SK-N-DZ (cell line): Measurements from ENCODE around the gene GCN1.

Experiments
- DNase-seq: peaks from one replicate; pipeline ENCODE4 v3.0.0-alpha.2; 2015; ENCODE audit warnings: low spot score

The GCN1 gene

GRCh38 chr12:120121343-120121742, 73.2 kb downstream of the GCN1 start:
- no peak for DNase-seq

- no peak for DNase-seq
Observed at GRCh38 chr12:120119271-120119973, 75.1 kb downstream of the GCN1 start.

- no peak for DNase-seq
Observed at GRCh38 chr12:120118321-120119061, 76.0 kb downstream of the GCN1 start.

GRCh38 chr12:120117961-120118320, 76.6 kb downstream of the GCN1 start:
- DNase-seq, result no peak

GRCh38 chr12:120116792-120117651, 77.5 kb downstream of the GCN1 start:
- DNase-seq, result peak; percentile 91

GRCh38 chr12:120116441-120116791, 78.1 kb downstream of the GCN1 start, which contains the start of gene RAB35:
RAB35 (minus strand) TSS chr12:120116753; CDS start chr12:120116650, 103 bp downstream.
- DNase-seq, result no peak

GRCh38 chr12:120115692-120116440, 78.6 kb downstream of the GCN1 start:
- peak; percentile 45 for DNase-seq

- no peak for DNase-seq
Observed at GRCh38 chr12:120115066-120115465, 79.4 kb downstream of the GCN1 start.

GRCh38 chr12:120110550-120111501, 83.7 kb downstream of the GCN1 start:
- DNase-seq, result no peak

GRCh38 chr12:120109570-120110267, 84.8 kb downstream of the GCN1 start:
- DNase-seq, result no peak

- DNase-seq, result no peak
Observed at GRCh38 chr12:120106151-120106550, 88.4 kb downstream of the GCN1 start.

GRCh38 chr12:120103371-120103770, 91.1 kb downstream of the GCN1 start:
- no peak for DNase-seq

- no peak for DNase-seq
Observed at GRCh38 chr12:120103044-120103338, 91.5 kb downstream of the GCN1 start.

GRCh38 chr12:120102189-120103043, 92.1 kb downstream of the GCN1 start:
- DNase-seq, result no peak

- no peak for DNase-seq
Observed at GRCh38 chr12:120101617-120102016, 92.9 kb downstream of the GCN1 start.

- DNase-seq, result no peak
Observed at GRCh38 chr12:120101182-120101581, 93.3 kb downstream of the GCN1 start.

- no peak for DNase-seq
Observed at GRCh38 chr12:120100630-120101029, 93.9 kb downstream of the GCN1 start.

GRCh38 chr12:120099738-120100137, 94.8 kb downstream of the GCN1 start:
- DNase-seq, result no peak
